Activated CD4-positive, alpha-beta T cell treated with anti-CD3 and anti-CD28 coated beads, Interleukin-2, amount 50 U/mL, for 16 hours (primary cell): Measurements from ENCODE around the gene VSIG2.

Source experiments
- DNase-seq: peaks from one replicate; pipeline ENCODE4 v3.0.0-alpha.2; 2020

The VSIG2 gene

GRCh38 chr11:124762624-124763155 lies 10.6 kb upstream of the VSIG2 start:
- no peak for DNase-seq

- peak; percentile 57 for DNase-seq
Observed at GRCh38 chr11:124762105-124762623, 10.1 kb upstream of the VSIG2 start, which contains the start of gene ESAM. Gene ESAM, minus strand, starts transcription at chr11:124762290. Its CDS starts 136 bp downstream, at chr11:124762154.

- no peak for DNase-seq
Observed at GRCh38 chr11:124761301-124762104, 9.4 kb upstream of the VSIG2 start.

- DNase-seq = no peak
Observed at GRCh38 chr11:124760806-124761205, 8.8 kb upstream of the VSIG2 start.

GRCh38 chr11:124760205-124760652 lies 8.2 kb upstream of the VSIG2 start:
- DNase-seq = no peak

GRCh38 chr11:124759266-124760204 lies 7.5 kb upstream of the VSIG2 start:
- no peak for DNase-seq

GRCh38 chr11:124758355-124759265 lies 6.6 kb upstream of the VSIG2 start:
- DNase-seq = peak; percentile 67

- DNase-seq = no peak
Observed at GRCh38 chr11:124757320-124757719, 5.3 kb upstream of the VSIG2 start.

GRCh38 chr11:124756753-124757227 lies 4.7 kb upstream of the VSIG2 start:
- no peak for DNase-seq

- no peak for DNase-seq
Observed at GRCh38 chr11:124756033-124756752, 4.1 kb upstream of the VSIG2 start.

- DNase-seq = no peak
Observed at GRCh38 chr11:124754710-124755109, 2.7 kb upstream of the VSIG2 start.

GRCh38 chr11:124754309-124754708 lies 2.3 kb upstream of the VSIG2 start:
- no peak for DNase-seq

GRCh38 chr11:124753624-124754023 lies 1.6 kb upstream of the VSIG2 start:
- DNase-seq = no peak

GRCh38 chr11:124753205-124753604 lies 1.1 kb upstream of the VSIG2 start:
- no peak for DNase-seq

- DNase-seq = no peak
Observed at GRCh38 chr11:124752471-124753102, 532 bp upstream of the VSIG2 start.

- DNase-seq = no peak
Observed at GRCh38 chr11:124751391-124751740, 689 bp downstream of the VSIG2 start.

GRCh38 chr11:124749912-124750311 lies 2.1 kb downstream of the VSIG2 start:
- DNase-seq = no peak

- DNase-seq = no peak
Observed at GRCh38 chr11:124748481-124749343, 3.3 kb downstream of the VSIG2 start.

- no peak for DNase-seq
Observed at GRCh38 chr11:124748100-124748418, 4.0 kb downstream of the VSIG2 start.
